GM10266 (cell line): ENCODE results near the gene CACNG7.

Experiments
- DNase-seq: peaks from one replicate; pipeline ENCODE4 v3.0.0; 2012; ENCODE audit errors: extremely low spot score
- TF ChIP-seq, protein P1 (sequence below): IDR thresholded peaks from 2 replicates; pipeline ENCODE4 v1.5.1; 2012; ENCODE audit warnings: mild to moderate bottlenecking, low read depth; ENCODE audit not compliant: control insufficient read depth, insufficient read depth; ENCODE audit errors: missing control alignments

CACNG7 gene

DNA sequence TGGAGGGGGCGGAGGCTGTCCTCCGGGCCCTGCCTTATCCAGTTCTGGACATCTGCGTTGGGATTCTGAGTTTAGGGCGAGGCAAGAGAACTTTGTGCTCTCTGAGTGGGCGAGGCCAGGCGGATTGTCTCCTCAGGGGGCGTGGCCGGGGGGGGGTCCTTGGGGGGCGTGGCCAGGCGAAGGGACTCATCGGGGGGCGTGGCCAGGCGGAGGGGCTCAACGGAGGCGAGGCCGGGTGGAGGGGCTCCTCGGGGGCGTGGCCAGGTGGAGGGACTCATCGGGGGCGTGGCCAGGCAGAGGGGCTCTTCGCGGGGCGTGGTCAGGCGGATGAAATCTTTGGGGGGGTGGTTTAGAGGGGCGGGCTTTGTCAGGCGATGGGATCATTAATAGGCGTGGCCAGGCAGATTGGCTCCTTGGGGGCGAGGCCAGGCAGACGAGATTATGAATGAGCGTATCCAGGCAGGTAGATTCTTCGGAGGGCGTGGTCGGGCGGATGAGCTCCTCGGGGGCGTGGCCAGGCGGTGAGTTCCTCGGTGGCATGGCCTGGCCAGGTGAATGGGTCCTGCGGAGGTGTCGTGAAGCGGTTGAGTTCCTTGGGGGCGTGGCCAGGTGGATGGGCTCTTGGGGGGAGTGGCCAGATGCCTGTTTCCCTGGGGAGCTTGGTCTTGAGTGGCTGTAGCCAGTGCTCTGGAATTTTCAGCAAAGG is 10.3 kb upstream of the CACNG7 start:
- TF ChIP-seq, protein P1, sequence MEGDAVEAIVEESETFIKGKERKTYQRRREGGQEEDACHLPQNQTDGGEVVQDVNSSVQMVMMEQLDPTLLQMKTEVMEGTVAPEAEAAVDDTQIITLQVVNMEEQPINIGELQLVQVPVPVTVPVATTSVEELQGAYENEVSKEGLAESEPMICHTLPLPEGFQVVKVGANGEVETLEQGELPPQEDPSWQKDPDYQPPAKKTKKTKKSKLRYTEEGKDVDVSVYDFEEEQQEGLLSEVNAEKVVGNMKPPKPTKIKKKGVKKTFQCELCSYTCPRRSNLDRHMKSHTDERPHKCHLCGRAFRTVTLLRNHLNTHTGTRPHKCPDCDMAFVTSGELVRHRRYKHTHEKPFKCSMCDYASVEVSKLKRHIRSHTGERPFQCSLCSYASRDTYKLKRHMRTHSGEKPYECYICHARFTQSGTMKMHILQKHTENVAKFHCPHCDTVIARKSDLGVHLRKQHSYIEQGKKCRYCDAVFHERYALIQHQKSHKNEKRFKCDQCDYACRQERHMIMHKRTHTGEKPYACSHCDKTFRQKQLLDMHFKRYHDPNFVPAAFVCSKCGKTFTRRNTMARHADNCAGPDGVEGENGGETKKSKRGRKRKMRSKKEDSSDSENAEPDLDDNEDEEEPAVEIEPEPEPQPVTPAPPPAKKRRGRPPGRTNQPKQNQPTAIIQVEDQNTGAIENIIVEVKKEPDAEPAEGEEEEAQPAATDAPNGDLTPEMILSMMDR: no peak
- no peak for DNase-seq

DNA sequence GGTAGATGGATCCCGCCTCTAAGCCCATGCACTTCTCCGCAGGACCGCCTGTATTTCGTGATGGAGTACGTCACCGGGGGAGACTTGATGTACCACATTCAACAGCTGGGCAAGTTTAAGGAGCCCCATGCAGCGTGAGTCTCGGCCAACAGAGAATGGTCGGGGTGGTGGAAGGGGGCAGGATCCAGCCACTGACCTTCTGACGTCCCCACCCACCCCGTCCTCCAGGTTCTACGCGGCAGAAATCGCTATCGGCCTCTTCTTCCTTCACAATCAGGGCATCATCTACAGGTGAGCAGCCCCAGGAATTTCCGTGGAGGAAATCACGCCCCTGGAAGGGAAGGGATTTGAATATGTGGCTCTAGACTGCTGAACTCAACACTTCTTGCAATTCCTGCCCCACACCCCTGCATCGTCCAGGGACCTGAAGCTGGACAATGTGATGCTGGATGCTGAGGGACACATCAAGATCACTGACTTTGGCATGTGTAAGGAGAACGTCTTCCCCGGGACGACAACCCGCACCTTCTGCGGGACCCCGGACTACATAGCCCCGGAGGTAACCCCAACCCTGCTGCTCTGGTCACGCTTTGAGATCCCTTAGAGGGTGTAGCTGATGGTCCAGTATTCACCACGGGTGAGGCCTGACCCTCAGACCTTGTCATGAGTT is 8.8 kb upstream of the CACNG7 start:
- TF ChIP-seq, protein P1: no peak
- no peak for DNase-seq

GRCh38 chr19:53903055-53903680 is 5.9 kb upstream of the CACNG7 start:
- no peak for DNase-seq
- TF ChIP-seq, protein P1: no peak

- TF ChIP-seq, protein P1: no peak
- DNase-seq: no peak
These were observed 4.2 kb upstream of the CACNG7 start for GRCh38 chr19:53904909-53905308.

DNA sequence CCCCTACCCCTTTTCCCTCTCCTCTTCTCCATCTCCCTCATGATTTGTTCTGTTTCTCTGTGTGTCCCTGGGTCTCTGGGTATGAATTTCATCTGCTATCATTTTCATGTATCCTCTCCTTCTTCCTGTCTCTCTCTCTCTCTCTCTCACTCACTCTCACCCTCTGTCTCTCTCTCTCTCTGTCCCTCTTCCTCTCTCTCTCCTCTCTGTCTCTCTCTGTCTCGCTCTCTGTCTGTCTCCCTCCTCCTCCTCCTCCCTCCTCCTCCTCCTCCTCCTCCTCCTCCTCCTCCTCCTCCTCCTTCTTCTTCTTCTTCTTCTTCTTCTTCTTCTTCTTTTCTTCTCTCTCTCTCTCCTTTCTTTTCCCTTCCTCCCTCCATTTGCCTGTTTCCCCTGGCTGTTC is 3.3 kb upstream of the CACNG7 start:
- DNase-seq: no peak
- TF ChIP-seq, protein P1: no peak

GRCh38 chr19:53906211-53907192 is 2.6 kb upstream of the CACNG7 start:
- peak; percentile 87 for DNase-seq
- TF ChIP-seq, protein P1: peak; percentile 76
